Measurements from ENCODE around the gene DNHD1.

Gene DNHD1

DNA sequence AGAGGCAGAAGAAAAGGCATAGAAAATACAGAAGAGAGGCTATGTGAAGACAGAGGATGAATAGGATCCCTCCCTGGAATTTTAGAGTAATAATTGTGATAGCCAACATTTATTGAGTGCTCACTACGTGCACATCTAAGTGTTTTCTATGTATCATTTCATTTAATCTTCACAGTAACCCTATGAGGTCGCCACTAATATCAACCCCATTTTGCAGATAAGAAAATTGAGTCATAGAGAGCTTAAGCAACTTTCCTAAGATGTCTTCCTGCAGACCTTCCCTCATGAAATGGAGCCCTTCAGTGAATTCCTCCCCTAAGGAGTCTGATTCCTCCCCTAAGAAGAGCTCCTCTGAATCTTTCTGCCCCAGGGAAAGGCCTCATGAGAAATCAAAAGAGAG lies 68.2 kb downstream of the DNHD1 start:
- DNase-seq, result no peak

DNA sequence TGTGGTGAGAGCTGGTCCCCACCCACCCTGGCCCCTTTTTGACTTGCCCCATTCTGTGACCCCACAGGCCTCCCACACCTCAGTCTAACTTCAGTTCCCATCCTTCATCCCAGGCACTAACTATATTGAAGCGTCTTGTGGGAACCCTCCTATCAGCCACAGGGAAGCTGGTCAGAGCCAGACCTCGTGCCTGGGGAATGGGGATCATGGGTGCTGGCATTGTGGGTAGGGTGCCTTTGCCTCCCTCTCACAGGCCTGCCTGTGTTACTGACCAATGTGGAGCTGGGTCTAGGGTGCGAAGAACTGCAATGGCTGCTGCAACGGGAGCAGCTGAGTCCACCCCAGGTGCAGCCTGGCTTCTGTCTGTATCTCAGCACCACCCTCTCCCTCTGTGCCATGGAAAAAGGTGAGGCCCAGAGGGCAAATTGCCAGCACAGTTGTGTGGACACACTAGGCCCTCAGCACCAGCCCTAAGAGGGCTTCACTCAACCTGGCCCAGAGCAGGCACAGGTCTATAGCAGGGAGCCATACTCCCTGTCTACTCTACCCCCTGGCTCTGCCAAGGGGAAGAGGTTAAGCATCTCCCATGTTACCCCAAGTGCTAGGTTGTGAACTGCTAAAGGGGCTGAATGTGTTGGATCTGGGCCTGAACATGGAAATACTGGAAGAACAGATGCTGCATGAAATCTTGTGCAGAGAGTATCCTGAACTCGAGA lies 69.1 kb downstream of the DNHD1 start:
- DNase-seq, result no peak

DNA sequence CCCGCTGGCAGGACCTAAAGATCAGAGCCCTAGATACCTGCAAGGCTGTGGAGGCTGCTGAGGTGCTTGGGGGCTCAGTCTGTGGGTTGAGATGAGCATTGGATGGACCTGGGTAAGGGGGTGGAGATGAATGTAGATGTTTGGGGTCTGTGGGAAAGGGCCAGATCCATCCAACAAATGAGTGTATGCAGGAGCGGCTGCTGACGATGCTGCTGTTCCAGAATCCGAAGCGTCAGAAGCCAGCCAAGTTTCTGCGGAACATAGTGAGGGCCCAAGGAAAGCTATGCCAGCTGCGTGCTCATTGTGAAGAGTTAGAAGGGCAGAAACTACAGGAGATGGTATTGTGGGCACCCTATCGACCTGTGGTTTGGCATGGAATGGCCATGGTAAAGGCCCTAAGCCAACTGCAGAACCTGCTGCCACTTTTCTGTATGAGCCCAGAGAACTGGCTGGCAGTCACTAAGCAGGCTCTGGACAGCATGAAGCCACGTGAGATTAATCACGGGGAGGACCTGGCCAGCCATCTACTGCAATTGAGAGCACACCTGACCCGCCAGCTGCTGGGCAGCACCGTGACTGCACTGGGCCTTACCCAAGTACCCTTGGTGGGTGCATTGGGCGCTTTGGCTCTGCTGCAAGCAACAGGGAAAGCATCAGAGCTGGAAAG lies 69.8 kb downstream of the DNHD1 start:
- no peak for DNase-seq

GRCh38 chr11:6567371-6567745 lies 70.3 kb downstream of the DNHD1 start:
- no peak for DNase-seq

DNA sequence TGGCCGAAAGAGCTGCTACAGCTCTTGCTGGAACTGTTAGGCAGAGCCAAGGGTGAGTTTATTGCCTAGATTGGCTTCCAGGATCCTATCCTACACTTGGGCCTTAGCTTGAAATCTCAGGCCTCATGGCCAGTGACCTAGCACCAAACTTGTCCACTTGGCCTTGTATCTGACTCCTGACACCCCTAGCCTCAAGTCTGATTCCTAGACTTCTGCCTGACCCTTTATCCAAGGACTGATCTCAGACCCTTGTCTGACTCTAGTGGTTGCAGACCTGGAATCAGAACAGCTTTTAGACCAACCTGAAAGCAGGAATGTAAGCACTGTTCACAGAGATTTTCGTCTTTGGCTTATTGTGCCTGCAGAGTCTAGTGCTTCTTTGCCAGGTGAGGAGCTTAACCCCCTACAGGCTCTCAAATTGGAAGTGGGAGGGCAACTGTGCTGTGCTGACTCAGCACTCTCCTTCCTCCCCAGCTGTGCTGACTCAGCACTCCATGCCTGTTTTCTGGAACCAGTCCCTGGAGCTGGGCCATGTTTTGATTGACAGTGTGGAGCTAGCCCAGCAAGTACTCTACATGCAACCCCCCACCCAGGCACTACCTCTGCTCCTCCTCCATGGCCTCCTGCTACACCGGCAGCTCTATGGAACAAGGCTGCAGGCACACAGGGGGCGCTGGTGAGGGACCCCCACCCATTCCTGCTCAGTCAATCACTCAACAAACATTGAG lies 71.3 kb downstream of the DNHD1 start:
- no peak for DNase-seq

- DNase-seq, result no peak
Observed at GRCh38 chr11:6569706-6570105, 72.6 kb downstream of the DNHD1 start.

GRCh38 chr11:6570691-6571427 lies 73.8 kb downstream of the DNHD1 start:
- DNase-seq, result no peak

GRCh38 chr11:6571434-6572008 lies 74.4 kb downstream of the DNHD1 start:
- no peak for DNase-seq

DNA sequence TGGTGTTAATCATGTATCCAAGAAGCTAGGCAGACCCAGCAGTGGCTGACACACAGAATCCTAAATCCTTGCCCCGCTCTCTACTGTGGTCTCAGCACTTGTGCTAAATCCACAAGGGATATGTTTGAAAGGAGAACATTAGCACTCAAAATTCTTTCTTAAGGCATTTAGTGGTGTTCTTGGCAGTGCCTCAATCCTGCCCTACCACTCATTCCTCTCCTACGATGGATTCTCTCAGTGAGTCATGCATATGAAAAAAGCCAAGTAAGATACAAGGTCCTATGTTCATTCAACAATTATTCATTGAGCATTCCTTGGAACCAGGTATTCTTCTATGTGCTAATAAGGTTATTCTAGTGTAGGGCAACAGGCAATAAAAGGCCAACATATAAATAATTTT lies 75.1 kb downstream of the DNHD1 start:
- no peak for DNase-seq

- no peak for DNase-seq
Observed at GRCh38 chr11:6574816-6575715, 78.0 kb downstream of the DNHD1 start.

GRCh38 chr11:6576471-6577373 lies 79.6 kb downstream of the DNHD1 start:
- DNase-seq, result no peak

DNA sequence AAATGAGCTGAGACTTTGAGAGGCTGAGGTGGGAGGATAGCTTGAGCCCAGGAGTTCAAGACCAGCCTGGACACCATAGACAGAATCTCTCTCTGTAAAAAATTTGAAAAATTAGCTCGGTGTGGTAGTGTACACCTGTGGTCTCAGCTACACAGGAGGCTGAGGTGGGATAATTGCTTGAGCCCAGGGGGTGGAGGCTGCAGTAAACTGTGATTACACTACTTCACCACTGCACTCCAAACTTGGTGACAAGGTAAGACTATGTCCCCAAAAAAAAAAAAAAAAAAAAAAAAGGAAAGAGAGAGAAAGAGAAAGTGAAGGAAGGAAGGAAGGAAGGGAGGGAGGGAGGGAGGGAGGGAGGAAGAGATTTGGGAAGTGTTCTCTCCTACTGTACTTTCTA lies 81.1 kb downstream of the DNHD1 start:
- no peak for DNase-seq

- no peak for DNase-seq
Observed at GRCh38 chr11:6579681-6580080, 82.6 kb downstream of the DNHD1 start.

- no peak for DNase-seq
Observed at GRCh38 chr11:6583584-6583983, 86.5 kb downstream of the DNHD1 start.

- no peak for DNase-seq
Observed at GRCh38 chr11:6584528-6584927, 87.4 kb downstream of the DNHD1 start.

DNA sequence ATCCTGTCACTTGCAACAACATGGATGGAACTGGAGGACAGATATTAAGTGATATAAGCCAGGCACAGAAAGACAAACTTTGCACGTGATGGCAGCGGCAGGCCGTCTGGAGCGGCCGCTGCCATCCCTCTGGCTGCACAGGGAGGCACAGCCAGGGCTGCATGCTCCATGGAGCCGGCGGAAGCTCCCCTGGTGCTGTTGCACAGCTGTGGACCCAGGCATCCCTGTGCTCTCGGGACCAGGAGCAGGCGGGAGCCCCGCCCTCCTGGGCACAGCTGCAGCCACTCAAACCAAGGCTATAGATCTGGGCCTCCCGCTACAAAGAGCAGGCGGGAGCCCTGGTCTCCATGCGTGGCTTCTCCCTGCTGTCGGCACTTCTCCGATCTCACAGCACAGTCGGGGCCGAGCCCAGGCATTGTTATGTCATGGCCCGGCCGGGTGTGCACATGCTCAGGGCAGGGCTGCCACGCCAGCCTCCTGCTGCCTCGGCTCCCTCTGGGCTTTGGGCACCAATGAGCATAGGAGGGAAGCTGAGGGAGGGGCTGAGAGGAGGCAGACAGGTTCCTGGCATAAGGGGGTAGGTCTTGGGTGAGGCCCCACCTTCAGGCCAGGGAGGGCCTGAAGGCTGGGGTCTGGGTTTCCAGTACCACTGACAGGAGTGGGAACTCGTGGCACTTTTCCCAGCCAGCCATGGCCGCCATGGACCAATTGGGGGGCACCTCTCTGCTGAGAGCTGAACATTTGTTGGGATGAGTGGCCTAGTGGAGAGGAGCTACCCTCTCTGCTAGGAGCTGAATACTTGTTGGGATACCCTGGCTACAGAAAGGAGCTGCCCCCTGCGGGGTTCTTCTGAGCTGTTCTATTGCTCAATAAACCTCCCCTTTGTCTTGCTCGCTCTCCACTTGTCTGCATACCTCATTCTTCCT lies 89.6 kb downstream of the DNHD1 start:
- DNase-seq, result no peak

GRCh38 chr11:6587360-6587953 lies 90.4 kb downstream of the DNHD1 start:
- DNase-seq, result no peak

GRCh38 chr11:6588018-6588417 lies 90.9 kb downstream of the DNHD1 start:
- no peak for DNase-seq

DNA sequence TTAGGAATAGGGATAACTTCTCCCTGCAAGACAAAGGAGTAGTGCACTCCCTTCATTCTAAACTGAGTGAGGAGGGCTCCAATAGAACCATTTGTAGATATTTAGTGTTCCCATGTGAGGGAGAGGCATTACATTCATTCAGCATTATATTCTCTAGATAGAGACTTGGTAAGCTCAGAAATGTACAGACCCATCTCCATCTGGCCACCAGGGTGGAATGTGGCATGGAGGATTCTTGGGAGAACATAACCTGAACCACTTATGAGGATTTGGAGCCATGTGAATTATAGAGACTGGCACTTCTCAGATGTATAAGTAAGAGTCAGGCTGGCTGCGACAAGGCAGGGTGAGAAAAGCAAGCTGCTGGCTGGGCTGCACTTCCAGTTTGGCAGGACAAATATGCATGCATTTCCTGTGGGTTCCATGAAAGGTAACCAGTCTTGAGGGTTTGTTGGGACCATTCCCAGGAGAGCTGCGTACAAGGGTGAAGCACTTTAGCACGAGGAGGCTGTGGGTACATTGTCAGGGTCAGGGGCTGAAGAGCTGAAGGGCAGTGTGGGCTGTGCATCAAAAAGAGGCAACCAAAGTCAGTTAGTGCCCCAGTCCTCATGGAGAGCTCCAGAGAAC lies 97.2 kb downstream of the DNHD1 start:
- DNase-seq, result no peak

All from NCI-H524 treated with DMSO at 0.1 percent for 48 hours (cell line).